ENCODE data around the gene DHH. TPM values are rescaled to one million over a fixed set of nuclear protein-coding genes. Genes with fewer than 3 reads are reported as not detected.

DHH gene
- total RNA-seq, 4 donors from 2014 or later: 0.26 to 1.7 (median 1.5) TPM; not detected in 1

DNA sequence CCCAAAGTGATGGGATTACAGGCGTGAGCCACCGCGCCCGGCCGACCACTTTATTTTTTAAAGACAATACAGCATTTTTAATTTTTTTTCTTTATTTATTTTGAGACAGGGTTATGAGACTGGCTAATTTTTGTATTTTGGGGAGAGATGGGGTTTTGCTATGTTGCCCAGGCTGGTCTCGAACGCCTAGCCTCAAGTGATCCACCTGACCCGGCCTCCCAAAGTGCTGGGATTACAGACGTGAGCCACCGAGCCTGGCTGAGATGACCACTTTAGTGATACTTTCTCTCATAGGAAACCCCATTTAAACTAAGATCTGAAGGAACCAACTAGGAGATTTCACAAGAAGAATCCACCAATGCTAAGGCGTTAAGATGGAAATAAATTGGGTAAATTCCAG is 23.6 kb downstream of the DHH start:
- H3K4me3 ChIP-seq: no peak overlapping the region
- H3K9me3 ChIP-seq: no peaks in the 10 kb centered on the region
- TF ChIP-seq, protein P1, sequence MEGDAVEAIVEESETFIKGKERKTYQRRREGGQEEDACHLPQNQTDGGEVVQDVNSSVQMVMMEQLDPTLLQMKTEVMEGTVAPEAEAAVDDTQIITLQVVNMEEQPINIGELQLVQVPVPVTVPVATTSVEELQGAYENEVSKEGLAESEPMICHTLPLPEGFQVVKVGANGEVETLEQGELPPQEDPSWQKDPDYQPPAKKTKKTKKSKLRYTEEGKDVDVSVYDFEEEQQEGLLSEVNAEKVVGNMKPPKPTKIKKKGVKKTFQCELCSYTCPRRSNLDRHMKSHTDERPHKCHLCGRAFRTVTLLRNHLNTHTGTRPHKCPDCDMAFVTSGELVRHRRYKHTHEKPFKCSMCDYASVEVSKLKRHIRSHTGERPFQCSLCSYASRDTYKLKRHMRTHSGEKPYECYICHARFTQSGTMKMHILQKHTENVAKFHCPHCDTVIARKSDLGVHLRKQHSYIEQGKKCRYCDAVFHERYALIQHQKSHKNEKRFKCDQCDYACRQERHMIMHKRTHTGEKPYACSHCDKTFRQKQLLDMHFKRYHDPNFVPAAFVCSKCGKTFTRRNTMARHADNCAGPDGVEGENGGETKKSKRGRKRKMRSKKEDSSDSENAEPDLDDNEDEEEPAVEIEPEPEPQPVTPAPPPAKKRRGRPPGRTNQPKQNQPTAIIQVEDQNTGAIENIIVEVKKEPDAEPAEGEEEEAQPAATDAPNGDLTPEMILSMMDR (IDR thresholded peaks at IDR 0.05): no peak
- no peak for TF ChIP-seq POLR2A (IDR thresholded peaks at IDR 0.05)
- H3K27ac ChIP-seq: no peak overlapping the region
- no peaks in the 10 kb centered on the region for H3K27me3 ChIP-seq
- H3K36me3 ChIP-seq: no peaks in the 10 kb centered on the region
- intact Hi-C loops (cut with DNase I; ENCODE audit: low total_unique reads): no loop called here
- peaks cover 0 to 4% of the 10 kb centered on the region in 2 donors for H3K4me1 ChIP-seq
- DNase-seq: no peak

DNA sequence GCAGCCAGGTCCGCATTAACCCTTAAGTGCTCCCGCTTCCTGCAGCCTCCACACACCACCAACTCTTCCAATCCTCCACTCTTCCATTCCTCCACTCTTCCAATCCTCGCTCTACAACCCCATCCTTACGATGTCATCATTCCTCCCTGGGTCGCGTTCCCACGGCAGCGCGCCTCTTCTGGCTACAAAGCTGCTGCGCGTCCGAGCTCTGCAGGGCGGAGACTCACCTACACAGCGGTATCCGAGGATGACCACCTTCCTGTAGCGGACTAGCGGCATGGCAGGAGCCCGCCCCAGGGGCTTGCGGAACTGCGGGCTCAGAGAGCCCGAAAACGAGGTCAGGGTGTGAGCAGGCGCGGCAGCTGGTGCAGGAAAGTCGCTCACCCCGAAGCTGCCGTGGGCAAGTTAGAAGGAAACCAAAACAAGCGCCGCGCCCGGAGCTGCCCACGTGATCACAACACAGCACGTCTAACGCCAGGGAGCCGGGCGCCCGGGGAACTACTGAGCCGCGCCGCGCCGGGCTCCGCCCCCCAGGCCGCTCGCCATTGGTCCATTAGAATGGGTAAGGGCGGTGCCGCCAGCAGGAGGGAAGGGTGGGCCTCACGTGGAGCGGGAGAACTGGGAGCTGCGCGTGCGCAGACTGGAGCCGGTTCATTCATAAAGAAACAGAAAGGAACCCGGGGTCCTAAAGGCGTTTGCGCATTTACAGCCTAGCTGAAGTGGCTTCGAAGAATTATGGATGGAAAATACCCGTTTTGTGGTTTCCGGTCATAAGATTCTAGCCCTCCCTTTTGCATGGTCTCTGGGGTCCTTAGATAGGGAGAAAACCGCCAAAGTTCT is 24.9 kb downstream of the DHH start, which contains the start of gene RHEBL1:
TSS of gene RHEBL1 (minus strand) at position 473 of the 840 bp plus-strand sequence. CDS start at position 279, 194 bp downstream.
- Histone ChIP-seq H3K36me3 (no peaks in the 10 kb centered on the region), H3K27me3 (no peaks in the 10 kb centered on the region), H3K4me3 (peak within 1 kb of the TSS; percentile 79 to 81), H3K27ac (peak within 1 kb of the TSS; percentile 73), H3K4me1 (peaks cover 0 to 4% of the 10 kb centered on the region in 2 donors), H3K9me3 (no peaks in the 10 kb centered on the region)
- intact Hi-C loops (cut with DNase I; ENCODE audit: low total_unique reads): loop anchor here (10.0 kb wide), 1 partner anchor 55 kb away; no protein-coding TSS in a partner anchor
- DNase-seq: peak; percentile 98
- TF ChIP-seq POLR2A (IDR thresholded peaks at IDR 0.05): peak; percentile 28 to 34
- TF ChIP-seq, protein P1 (IDR thresholded peaks at IDR 0.05): peak in 1 of 4 experiments; percentile 30

DNA sequence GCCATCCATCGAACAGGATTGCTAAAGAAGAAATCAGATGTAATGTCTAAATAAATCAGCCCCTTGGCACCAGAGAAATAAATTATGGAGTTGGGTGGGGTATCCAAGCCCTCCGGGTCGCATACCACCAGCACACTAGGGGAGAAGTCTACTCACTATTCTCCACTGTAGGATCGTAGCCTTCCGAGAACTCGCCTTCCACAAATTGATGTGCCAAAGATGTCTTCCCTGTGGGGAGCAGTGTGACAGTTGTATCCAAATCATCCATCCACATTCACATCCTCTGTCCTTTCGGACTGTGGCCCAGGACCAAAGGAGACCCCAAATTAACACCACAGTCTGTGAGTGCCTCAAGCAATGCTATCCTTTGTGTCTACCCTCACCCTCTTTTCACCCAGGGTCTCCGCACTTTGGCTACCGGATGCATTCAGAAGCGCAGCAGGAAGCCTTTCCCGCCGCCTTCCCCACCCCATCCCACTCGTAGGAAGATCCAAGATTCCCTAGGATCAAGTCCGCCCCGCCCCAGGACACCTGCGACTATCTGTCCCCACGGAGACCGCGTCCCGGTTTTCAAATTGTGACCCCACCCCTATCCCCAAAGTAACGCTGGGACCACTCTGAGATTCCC is 25.6 kb downstream of the DHH start:
- Histone ChIP-seq H3K4me3 (peak overlapping the region; percentile 79 to 81), H3K4me1 (peaks cover 0 to 4% of the 10 kb centered on the region in 2 donors), H3K27me3 (no peaks in the 10 kb centered on the region), H3K9me3 (no peaks in the 10 kb centered on the region), H3K36me3 (no peaks in the 10 kb centered on the region), H3K27ac (peak overlapping the region in 1 of 2 donors; percentile 73)
- TF ChIP-seq POLR2A (IDR thresholded peaks at IDR 0.05): no peak
- TF ChIP-seq, protein P1 (IDR thresholded peaks at IDR 0.05): no peak
- no peak for DNase-seq
- intact Hi-C loops (cut with DNase I; ENCODE audit: low total_unique reads): loop anchor here (10.0 kb wide), 1 partner anchor 56 kb away; no protein-coding TSS in a partner anchor

DNA sequence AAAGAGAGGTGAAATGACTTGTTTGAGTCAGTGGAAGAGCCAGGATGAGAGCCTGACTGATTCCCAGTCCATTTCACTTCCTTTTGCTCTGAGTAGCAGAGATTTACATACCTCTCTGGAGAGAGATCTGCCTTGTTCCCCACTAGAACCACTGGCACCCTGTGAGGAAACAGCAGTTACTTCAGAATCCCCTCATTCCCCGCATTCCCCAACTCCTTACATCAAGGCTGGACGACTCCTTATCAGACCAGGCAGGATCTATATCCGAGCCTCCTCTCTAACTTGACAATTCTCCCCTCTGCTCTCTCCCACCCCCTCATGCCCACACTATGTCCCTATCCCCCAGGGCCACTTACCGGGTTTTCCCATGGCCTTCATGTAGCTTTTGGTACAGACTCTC is 28.5 kb downstream of the DHH start:
- H3K27ac ChIP-seq: no peak overlapping the region
- DNase-seq: no peak
- no peak for TF ChIP-seq POLR2A (IDR thresholded peaks at IDR 0.05)
- TF ChIP-seq, protein P1 (IDR thresholded peaks at IDR 0.05): no peak
- H3K27me3 ChIP-seq: no peaks in the 10 kb centered on the region
- intact Hi-C loops (cut with DNase I; ENCODE audit: low total_unique reads): loop anchor here (10.0 kb wide), 1 partner anchor 59 kb away; no protein-coding TSS in a partner anchor
- peaks cover 0 to 4% of the 10 kb centered on the region in 2 donors for H3K4me1 ChIP-seq
- no peaks in the 10 kb centered on the region for H3K9me3 ChIP-seq
- no peaks in the 10 kb centered on the region for H3K36me3 ChIP-seq
- no peak overlapping the region for H3K4me3 ChIP-seq
